UCSD-AML1 (cell line): ENCODE results near the gene TMF1.

Experiments used
- DNase-seq: peaks from one replicate; lab custom pipeline; 2025; ENCODE audit not compliant: unreplicated experiment; lab: John Stamatoyannopoulos, UW

Gene TMF1, protein sequence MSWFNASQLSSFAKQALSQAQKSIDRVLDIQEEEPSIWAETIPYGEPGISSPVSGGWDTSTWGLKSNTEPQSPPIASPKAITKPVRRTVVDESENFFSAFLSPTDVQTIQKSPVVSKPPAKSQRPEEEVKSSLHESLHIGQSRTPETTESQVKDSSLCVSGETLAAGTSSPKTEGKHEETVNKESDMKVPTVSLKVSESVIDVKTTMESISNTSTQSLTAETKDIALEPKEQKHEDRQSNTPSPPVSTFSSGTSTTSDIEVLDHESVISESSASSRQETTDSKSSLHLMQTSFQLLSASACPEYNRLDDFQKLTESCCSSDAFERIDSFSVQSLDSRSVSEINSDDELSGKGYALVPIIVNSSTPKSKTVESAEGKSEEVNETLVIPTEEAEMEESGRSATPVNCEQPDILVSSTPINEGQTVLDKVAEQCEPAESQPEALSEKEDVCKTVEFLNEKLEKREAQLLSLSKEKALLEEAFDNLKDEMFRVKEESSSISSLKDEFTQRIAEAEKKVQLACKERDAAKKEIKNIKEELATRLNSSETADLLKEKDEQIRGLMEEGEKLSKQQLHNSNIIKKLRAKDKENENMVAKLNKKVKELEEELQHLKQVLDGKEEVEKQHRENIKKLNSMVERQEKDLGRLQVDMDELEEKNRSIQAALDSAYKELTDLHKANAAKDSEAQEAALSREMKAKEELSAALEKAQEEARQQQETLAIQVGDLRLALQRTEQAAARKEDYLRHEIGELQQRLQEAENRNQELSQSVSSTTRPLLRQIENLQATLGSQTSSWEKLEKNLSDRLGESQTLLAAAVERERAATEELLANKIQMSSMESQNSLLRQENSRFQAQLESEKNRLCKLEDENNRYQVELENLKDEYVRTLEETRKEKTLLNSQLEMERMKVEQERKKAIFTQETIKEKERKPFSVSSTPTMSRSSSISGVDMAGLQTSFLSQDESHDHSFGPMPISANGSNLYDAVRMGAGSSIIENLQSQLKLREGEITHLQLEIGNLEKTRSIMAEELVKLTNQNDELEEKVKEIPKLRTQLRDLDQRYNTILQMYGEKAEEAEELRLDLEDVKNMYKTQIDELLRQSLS

GRCh38 chr3:69051756-69052471, at the start of gene TMF1:
TMF1 (minus strand) TSS chr3:69052333; CDS start chr3:69052086, 247 bp downstream.
- DNase-seq = no peak

GRCh38 chr3:69099576-69099975, 47.4 kb upstream of the TMF1 start:
- DNase-seq = no peak

DNA sequence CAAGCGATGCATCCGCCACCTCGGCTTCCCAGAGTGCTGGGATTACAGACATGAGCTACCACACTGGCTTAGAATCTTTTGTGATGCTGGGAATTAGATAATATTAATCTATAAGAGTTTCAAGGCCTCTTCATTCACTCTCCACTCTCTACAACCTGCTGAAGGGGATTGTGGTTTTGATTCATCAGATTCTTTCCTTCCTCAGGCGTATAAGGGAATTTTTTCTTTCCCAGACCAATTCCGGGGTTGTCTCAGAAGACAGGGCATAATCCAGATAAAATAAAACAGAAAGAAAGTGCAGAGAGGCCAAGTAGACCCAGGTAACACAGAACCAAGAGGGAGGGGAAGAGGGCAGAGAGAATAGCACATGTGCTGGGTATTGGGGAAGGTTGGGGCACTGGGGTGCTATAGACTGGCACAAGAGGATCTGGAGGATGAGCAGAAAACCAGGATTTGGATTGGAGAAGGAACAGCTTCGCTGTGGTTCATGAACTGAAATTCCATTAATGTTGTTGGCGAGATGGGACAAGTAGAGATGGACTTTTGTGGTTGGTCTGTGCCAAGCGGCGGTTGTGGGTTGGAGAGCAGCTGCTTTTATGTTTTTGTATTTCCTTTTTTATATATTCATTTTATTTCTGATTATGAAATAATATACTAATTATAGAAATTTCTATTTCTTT, 45.4 kb upstream of the TMF1 start:
- no peak for DNase-seq

GRCh38 chr3:69096299-69096698, 44.2 kb upstream of the TMF1 start:
- DNase-seq = no peak

DNA sequence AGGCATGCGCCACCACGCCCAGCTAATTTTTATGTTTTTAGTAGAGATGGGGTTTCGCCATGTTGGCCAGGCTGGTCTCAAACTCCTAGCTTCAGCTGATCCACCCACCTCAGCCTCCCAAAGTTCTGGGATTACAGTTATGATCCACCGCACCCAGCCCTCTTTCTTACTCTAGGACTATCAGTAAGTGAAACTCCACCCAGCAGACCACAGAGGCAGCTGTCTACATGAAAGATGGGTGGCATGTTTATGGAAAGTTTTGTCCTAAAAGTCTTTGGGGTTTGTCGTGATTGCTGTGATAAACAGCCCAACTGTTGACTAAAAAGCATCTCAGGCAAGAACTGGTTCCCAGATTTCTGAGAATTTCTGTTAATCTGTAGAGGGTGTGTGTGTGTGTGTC, 43.5 kb upstream of the TMF1 start:
- no peak for DNase-seq

- peak; percentile 40 for DNase-seq
Measured at GRCh38 chr3:69094467-69095205, 42.5 kb upstream of the TMF1 start.

DNA sequence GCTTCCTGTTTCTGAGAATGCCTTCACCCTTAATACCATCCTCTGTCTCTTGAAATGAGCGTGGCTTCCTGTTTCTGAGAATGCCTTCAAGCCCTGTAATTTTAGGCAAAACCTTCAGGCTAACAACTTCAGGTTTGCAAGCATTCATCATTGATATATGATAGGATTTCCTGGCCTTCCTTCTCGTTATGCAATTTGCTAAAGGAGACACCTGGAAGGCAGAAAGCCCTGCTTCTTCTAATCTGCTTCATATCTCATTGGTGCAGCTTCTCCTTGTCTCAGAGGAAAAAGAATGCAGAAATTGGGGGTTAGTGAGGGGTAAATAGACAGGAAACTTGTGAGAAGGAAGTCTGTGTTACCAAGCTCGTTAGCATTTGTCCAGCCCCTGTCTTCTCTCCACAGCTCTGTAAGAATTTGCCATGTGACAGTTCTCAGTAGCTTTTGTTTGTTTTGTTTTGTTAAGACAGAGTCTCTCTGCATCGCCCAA, 39.9 kb upstream of the TMF1 start:
- peak; percentile 15 for DNase-seq

GRCh38 chr3:69091389-69092029, 39.4 kb upstream of the TMF1 start:
- no peak for DNase-seq

DNA sequence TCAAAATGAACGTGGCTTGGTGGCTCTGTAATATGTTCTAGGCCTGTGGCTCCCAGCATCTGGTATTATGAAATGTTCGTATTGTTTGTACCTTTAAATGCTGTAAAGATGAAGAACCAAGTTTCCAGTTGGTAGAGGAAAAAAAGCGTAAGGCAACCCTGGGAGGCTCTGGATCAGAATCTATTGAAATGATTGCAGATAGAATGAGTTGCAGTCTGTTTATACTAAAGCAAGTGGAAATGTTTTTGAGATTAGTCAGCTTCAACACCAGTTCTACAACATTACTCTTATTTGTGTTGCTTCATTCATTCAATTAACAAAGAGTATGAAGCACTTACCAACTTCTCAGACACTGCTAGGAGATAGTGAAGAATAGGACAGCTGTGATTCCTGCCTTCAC, 37.9 kb upstream of the TMF1 start:
- no peak for DNase-seq

DNA sequence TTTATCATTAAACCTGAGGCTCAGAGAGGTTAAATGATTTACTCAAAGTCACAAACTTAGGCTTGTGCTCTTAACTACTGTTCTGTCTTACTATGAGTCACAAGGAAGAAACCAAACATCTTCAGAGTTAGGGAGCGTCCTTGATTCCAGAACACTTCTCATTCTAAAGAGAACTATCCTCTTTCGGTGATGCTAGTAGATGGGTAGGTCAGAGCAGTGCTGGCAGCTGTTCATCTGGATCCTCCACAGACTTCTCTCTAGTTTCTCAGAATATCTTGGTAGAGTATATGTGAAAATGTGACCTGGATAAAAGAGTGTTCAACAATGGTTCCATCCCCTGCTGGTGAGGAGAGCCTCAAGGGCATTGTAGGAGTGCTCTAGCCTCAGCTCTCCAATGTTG, 35.9 kb upstream of the TMF1 start:
- DNase-seq = no peak

- no peak for DNase-seq
Measured at GRCh38 chr3:69087030-69087791, 35.1 kb upstream of the TMF1 start.

DNA sequence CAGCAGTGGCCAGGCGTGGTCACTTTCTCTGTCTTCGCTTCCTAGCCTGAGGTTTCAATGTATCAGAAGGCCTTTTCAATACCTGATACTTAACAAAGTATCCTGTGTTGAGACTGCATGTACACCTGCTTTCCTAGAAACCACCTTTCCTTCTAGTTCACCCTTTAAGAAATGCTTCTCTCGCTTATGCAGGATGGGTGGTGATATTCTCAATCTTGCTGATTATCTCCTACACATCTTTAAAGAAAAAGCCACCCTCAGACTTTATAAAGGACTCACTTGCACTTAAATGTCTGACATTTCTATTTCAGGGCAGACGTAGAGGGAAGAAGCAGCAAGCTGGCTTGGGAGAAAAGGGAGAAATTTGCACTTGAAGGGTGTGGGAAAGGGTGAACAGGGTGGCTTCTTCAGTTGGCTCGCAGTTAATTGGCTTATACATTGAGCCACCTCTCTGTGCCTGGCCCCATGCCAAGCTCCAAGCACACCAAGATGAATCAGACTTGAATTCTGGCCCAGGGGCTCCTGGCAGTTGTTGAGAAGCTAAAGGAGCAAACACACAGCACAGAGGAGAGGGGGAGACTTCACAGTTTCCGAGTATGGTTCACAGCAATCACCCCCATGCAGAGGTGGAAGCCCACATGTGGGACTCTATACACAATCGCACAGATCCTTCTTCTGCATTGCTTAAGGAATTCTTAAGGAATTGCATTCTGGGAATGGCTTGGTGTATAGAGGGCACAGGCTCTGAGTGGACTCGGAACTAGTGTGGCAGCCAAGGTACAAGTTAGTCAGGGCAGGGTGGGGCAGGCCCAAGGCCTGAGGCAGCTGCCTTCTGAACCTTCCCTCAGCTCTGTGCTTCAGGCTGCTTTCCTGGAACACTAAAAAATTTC, 33.9 kb upstream of the TMF1 start:
- DNase-seq = peak; percentile 60

- peak; percentile 42 for DNase-seq
Measured at GRCh38 chr3:69085168-69085832, 33.2 kb upstream of the TMF1 start.

- DNase-seq = peak; percentile 90
Measured at GRCh38 chr3:69084326-69085167, 32.4 kb upstream of the TMF1 start, which contains the start of gene ARL6IP5. ARL6IP5 (plus strand) TSS chr3:69084937; CDS start chr3:69085048, 111 bp downstream.

GRCh38 chr3:69082805-69083204, 30.7 kb upstream of the TMF1 start:
- peak; percentile 39 for DNase-seq

DNA sequence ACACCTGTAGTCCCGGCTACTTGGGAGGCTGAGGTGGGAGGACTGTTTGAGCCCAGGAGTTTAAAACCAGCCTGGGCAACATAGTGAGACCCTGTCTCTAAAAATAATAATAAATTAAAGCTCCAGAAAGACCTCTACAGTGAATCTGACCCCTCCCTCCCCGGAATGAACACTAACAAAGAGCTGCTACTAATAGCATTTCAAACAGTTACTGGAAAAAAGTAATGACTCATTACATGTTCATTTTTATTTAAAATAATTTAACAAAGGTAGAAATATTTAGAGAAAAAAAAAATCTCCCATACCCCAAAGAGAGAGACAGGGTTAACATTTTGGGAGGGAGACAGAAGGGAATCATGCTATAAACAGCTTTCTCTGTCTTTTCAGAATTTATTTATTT, 30.2 kb upstream of the TMF1 start:
- DNase-seq = no peak
